Trophoblast cell (in vitro differentiated cells and primary cell): ENCODE measurements around the gene FAM20C.

Experiments
- DNase-seq, 2 donors: peaks; one replicate each; pipeline ENCODE4 v3.0.0-alpha.2; 2016
- H2AFZ ChIP-seq: 2 replicates; pipeline ENCODE4 v1.6.1; 2013; ENCODE audit warnings: low read length, moderate library complexity, mild to moderate bottlenecking; ENCODE audit not compliant: insufficient read depth, poor library complexity
- H2AK5ac ChIP-seq: 2 replicates; pipeline ENCODE4 v1.6.1; 2013; ENCODE audit warnings: mild to moderate bottlenecking, low read length
- H2BK120ac ChIP-seq: 2 replicates; pipeline ENCODE4 v1.6.1; 2013; ENCODE audit warnings: low read length, mild to moderate bottlenecking, moderate library complexity; ENCODE audit not compliant: insufficient read depth, poor library complexity
- H2BK12ac ChIP-seq: 2 replicates; pipeline ENCODE4 v1.6.1; 2013; ENCODE audit warnings: mild to moderate bottlenecking, low read length, moderate library complexity
- H2BK5ac ChIP-seq: 2 replicates; pipeline ENCODE4 v1.6.1; 2013; ENCODE audit warnings: low read length, low read depth, moderate library complexity, mild to moderate bottlenecking; ENCODE audit not compliant: poor library complexity
- H3K14ac ChIP-seq: 2 replicates; pipeline ENCODE4 v1.6.1; 2013; ENCODE audit warnings: mild to moderate bottlenecking, low read length
- H3K18ac ChIP-seq: 2 replicates; pipeline ENCODE4 v1.6.1; 2013; ENCODE audit warnings: mild to moderate bottlenecking, low read length
- H3K23ac ChIP-seq: 2 replicates; pipeline ENCODE4 v1.6.1; 2013; ENCODE audit warnings: low read length
- H3K27ac ChIP-seq: 2 replicates; pipeline ENCODE4 v1.5.1; 2013; ENCODE audit warnings: low read depth, mild to moderate bottlenecking, inconsistent platforms, low read length, moderate library complexity
- H3K27me3 ChIP-seq: 2 replicates; pipeline ENCODE4 v1.6.1; 2013; ENCODE audit warnings: inconsistent platforms, mild to moderate bottlenecking, low read length, moderate library complexity; ENCODE audit not compliant: insufficient read depth
- H3K36me3 ChIP-seq, 2 experiments: 1 replicate in 1 of 2; 2 replicates in 1 of 2; pipeline ENCODE4 v1.6.1; 2013; ENCODE audit warnings: low read length in 2 of 2, mild to moderate bottlenecking in 2 of 2, moderate library complexity in 1 of 2; ENCODE audit not compliant: insufficient read depth in 2 of 2, control insufficient read depth in 1 of 2
- H3K4ac ChIP-seq: 2 replicates; pipeline ENCODE4 v1.6.1; 2013; ENCODE audit warnings: low read depth, mild to moderate bottlenecking, low read length, moderate library complexity
- H3K4me1 ChIP-seq, 2 experiments: 1 replicate in 1 of 2; 2 replicates in 1 of 2; pipeline ENCODE4 v1.6.1; 2013; ENCODE audit warnings: low read length in 2 of 2, mild to moderate bottlenecking in 2 of 2, moderate library complexity in 1 of 2; ENCODE audit not compliant: insufficient read depth in 2 of 2, control insufficient read depth in 1 of 2
- H3K4me2 ChIP-seq: 2 replicates; pipeline ENCODE4 v1.6.1; 2013; ENCODE audit warnings: inconsistent platforms, mild to moderate bottlenecking, low read length, moderate library complexity
- H3K4me3 ChIP-seq: 2 replicates; pipeline ENCODE4 v1.5.1; 2013; ENCODE audit warnings: mild to moderate bottlenecking, low read depth, low read length, inconsistent platforms
- H3K79me1 ChIP-seq: one replicate; pipeline ENCODE4 v1.6.1; 2013; ENCODE audit warnings: low read length
- H3K79me2 ChIP-seq: 2 replicates; pipeline ENCODE4 v1.6.1; 2013; ENCODE audit warnings: low read length, mild to moderate bottlenecking; ENCODE audit not compliant: control insufficient read depth, insufficient read depth, poor library complexity
- H3K9ac ChIP-seq: 2 replicates; pipeline ENCODE4 v1.6.1; 2013; ENCODE audit warnings: mild to moderate bottlenecking, low read length
- H3K9me3 ChIP-seq: 2 replicates; pipeline ENCODE4 v1.6.1; 2013; ENCODE audit warnings: low read depth, mild to moderate bottlenecking, control low read depth, inconsistent platforms, low read length; ENCODE audit not compliant: insufficient read depth
- H4K12ac ChIP-seq: 2 replicates; pipeline ENCODE4 v1.6.1; 2013; ENCODE audit warnings: low read depth, mild to moderate bottlenecking, low read length, moderate library complexity
- H4K8ac ChIP-seq: 2 replicates; pipeline ENCODE4 v1.6.1; 2013; ENCODE audit warnings: low read depth, mild to moderate bottlenecking, low read length, moderate library complexity
- H4K91ac ChIP-seq: one replicate; pipeline ENCODE4 v1.6.1; 2013; ENCODE audit warnings: low read depth, mild to moderate bottlenecking, low read length, moderate library complexity
- WGBS: extraction: QIAGEN DNeasy Blood & Tissue Kit; methylation state at CpG from one replicate; pipeline ENCODE4 v1.1.7; 2013; ENCODE audit warnings: missing lambda C conversion rate; ENCODE audit not compliant: insufficient read length, insufficient coverage; ENCODE audit errors: extremely low coverage; 5-methylcytosine and 5-hydroxymethylcytosine counted together

FAM20C gene

DNA sequence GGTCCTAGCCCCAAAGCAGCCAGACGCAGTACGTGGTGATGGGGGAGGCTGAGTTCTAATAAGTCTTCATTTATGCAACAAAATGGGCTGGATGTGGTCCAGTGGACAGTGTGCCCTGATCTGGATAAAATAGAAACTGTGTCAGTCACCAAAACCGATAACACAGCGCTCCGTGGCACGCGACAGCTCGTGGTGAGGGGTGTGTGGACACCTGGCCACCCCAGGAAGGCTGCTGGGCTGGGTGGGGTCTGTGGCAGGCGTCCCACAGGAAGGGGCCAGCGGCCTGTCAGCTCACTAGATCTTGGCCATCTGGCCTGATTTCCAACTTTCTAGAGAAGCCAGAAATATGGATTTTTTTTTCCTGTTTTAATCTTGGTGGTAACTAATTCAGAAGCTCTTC, 17.0 kb downstream of the FAM20C start:
- H3K4me2 ChIP-seq = no peak overlapping the region
- H2AFZ ChIP-seq = no peak overlapping the region
- H3K4ac ChIP-seq = no peak overlapping the region
- no peak overlapping the region for H4K12ac ChIP-seq
- no peak overlapping the region for H2BK120ac ChIP-seq
- no peaks in the 10 kb centered on the region for H3K79me1 ChIP-seq
- DNase-seq = no peak
- H2BK5ac ChIP-seq = no peak overlapping the region
- no CpG with 5 or more reads among the region's 10 CpGs for WGBS
- no peak overlapping the region for H3K14ac ChIP-seq
- no peaks in the 10 kb centered on the region for H3K27me3 ChIP-seq
- no peak overlapping the region for H3K27ac ChIP-seq
- H3K4me1 ChIP-seq = no peaks in the 10 kb centered on the region
- no peak overlapping the region for H2BK12ac ChIP-seq
- H3K79me2 ChIP-seq = no peaks in the 10 kb centered on the region
- no peak overlapping the region for H3K4me3 ChIP-seq
- no peak overlapping the region for H3K23ac ChIP-seq
- no peak overlapping the region for H2AK5ac ChIP-seq
- no peak overlapping the region for H4K8ac ChIP-seq
- peaks cover 7% of the 10 kb centered on the region for H3K9me3 ChIP-seq
- no peak overlapping the region for H3K18ac ChIP-seq
- no peaks in the 10 kb centered on the region for H3K36me3 ChIP-seq
- H4K91ac ChIP-seq = no peak overlapping the region
- H3K9ac ChIP-seq = no peak overlapping the region

GRCh38 chr7:209906-210305, 17.5 kb downstream of the FAM20C start:
- no peak overlapping the region for H2BK12ac ChIP-seq
- no peaks in the 10 kb centered on the region for H3K4me1 ChIP-seq
- no peak overlapping the region for H2BK120ac ChIP-seq
- no peaks in the 10 kb centered on the region for H3K36me3 ChIP-seq
- H2BK5ac ChIP-seq = no peak overlapping the region
- no peak overlapping the region for H4K91ac ChIP-seq
- H3K23ac ChIP-seq = no peak overlapping the region
- H4K8ac ChIP-seq = no peak overlapping the region
- no peak overlapping the region for H3K4ac ChIP-seq
- H3K27ac ChIP-seq = no peak overlapping the region
- no CpG with 5 or more reads among the region's 24 CpGs for WGBS
- no peak overlapping the region for H3K4me2 ChIP-seq
- no peak overlapping the region for H3K9ac ChIP-seq
- H3K79me1 ChIP-seq = no peaks in the 10 kb centered on the region
- no peaks in the 10 kb centered on the region for H3K79me2 ChIP-seq
- peaks cover 5% of the 10 kb centered on the region for H3K9me3 ChIP-seq
- no peak overlapping the region for H3K14ac ChIP-seq
- no peak overlapping the region for H3K18ac ChIP-seq
- H3K27me3 ChIP-seq = no peaks in the 10 kb centered on the region
- DNase-seq = peak in 1 of 2 donors; percentile 23
- H3K4me3 ChIP-seq = no peak overlapping the region
- H4K12ac ChIP-seq = no peak overlapping the region
- H2AFZ ChIP-seq = no peak overlapping the region
- no peak overlapping the region for H2AK5ac ChIP-seq

GRCh38 chr7:210401-210925, 18.1 kb downstream of the FAM20C start:
- Histone ChIP-seq H3K4me1 (no peaks in the 10 kb centered on the region), H3K27ac (no peak overlapping the region), H3K18ac (no peak overlapping the region), H4K12ac (no peak overlapping the region), H4K91ac (no peak overlapping the region), H4K8ac (no peak overlapping the region), H3K27me3 (no peaks in the 10 kb centered on the region), H3K9me3 (peaks cover 3% of the 10 kb centered on the region), H3K9ac (no peak overlapping the region), H3K4me3 (no peak overlapping the region), H3K79me2 (no peaks in the 10 kb centered on the region), H3K4ac (no peak overlapping the region), H2AFZ (no peak overlapping the region), H3K79me1 (no peaks in the 10 kb centered on the region), H2BK12ac (no peak overlapping the region), H3K4me2 (no peak overlapping the region), H3K23ac (no peak overlapping the region), H2BK120ac (no peak overlapping the region), H3K36me3 (no peaks in the 10 kb centered on the region), H3K14ac (no peak overlapping the region), H2BK5ac (no peak overlapping the region), H2AK5ac (no peak overlapping the region)
- DNase-seq = no peak
- no CpG with 5 or more reads among the region's 31 CpGs for WGBS

DNA sequence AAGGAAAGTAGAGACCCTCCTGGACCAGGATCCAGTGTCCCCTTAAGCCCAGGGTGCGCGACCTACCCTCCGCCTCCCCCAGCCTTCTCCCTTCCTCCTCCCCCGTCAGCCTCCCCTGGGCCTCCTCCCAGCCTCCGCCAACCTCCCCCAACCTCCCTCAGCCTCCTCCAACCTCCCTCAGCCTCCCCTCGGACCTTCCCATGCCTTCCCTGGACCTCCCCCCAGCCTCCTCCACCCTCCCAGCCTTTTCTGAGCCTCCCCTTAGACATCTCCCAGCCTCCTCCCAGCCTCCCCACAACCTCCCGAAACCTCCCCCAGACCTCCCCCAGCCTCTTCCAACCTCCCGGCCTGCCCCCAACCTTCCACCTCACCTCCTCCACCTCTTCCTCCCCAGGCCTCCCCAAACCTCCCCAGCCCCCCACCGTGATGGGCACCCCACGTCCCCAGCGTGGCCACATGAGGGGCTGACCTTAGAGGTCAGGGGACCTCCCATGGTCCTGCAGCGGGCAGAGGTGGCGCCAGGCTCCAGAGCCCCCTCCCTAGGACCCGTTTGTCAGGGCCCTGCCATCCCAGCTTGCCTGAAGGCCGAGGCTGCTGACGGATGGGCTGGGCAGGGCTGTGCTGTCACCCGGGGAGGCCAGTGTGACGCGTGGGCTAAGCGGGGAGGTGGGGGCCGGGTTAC, 18.8 kb downstream of the FAM20C start:
- no peak overlapping the region for H2BK12ac ChIP-seq
- no peak overlapping the region for H3K18ac ChIP-seq
- no peak overlapping the region for H3K9ac ChIP-seq
- no peak overlapping the region for H4K12ac ChIP-seq
- no peak overlapping the region for H4K8ac ChIP-seq
- no peaks in the 10 kb centered on the region for H3K4me1 ChIP-seq
- H3K23ac ChIP-seq = no peak overlapping the region
- H3K9me3 ChIP-seq = peaks cover 3% of the 10 kb centered on the region
- no peaks in the 10 kb centered on the region for H3K36me3 ChIP-seq
- no peaks in the 10 kb centered on the region for H3K79me1 ChIP-seq
- H3K79me2 ChIP-seq = no peaks in the 10 kb centered on the region
- H2AFZ ChIP-seq = no peak overlapping the region
- DNase-seq = no peak
- H3K27me3 ChIP-seq = no peaks in the 10 kb centered on the region
- no peak overlapping the region for H2BK120ac ChIP-seq
- no peak overlapping the region for H3K27ac ChIP-seq
- H3K4me3 ChIP-seq = no peak overlapping the region
- no peak overlapping the region for H3K14ac ChIP-seq
- no peak overlapping the region for H2BK5ac ChIP-seq
- no peak overlapping the region for H3K4ac ChIP-seq
- no peak overlapping the region for H2AK5ac ChIP-seq
- no peak overlapping the region for H3K4me2 ChIP-seq
- WGBS = no CpG with 5 or more reads among the region's 21 CpGs
- no peak overlapping the region for H4K91ac ChIP-seq
